Hematopoietic multipotent progenitor cell treated with erythropoietin and hydrocortisone succinate and interleukin-3 and kit ligand, for 6 days (in vitro differentiated cells): ENCODE data around the gene WFDC9.
"Not testable (repeated sequence)": the region's sequence is repeated elsewhere in the genome, so short reads cannot be mapped to it uniquely, and the experiment has no call there.

ENCODE experiments used
- DNase-seq: peaks from one replicate; pipeline ENCODE4 v3.0.0-alpha.2; 2015

Gene WFDC9

GRCh38 chr20:45631184-45631583 lies at the start of gene WFDC9:
Gene WFDC9 (minus strand): TSS chr20:45631284. CDS start chr20:45610181, 21,103 bp downstream.
- no peak for DNase-seq

- DNase-seq: no peak
Observed at GRCh38 chr20:45679650-45680049, 48.6 kb upstream of the WFDC9 start.

- DNase-seq: no peak
Observed at GRCh38 chr20:45672765-45673164, 41.7 kb upstream of the WFDC9 start.

- no peak for DNase-seq
Observed at GRCh38 chr20:45670139-45670538, 39.1 kb upstream of the WFDC9 start, which contains the start of gene WFDC11. Gene WFDC11 (minus strand): TSS chr20:45670239. CDS start chr20:45650600, 19,639 bp downstream.

GRCh38 chr20:45657038-45657437 lies 26.0 kb upstream of the WFDC9 start:
- not testable (repeated sequence) for DNase-seq

GRCh38 chr20:45651726-45652125 lies 20.6 kb upstream of the WFDC9 start:
- DNase-seq: not testable (repeated sequence)

GRCh38 chr20:45649312-45649863 lies 18.3 kb upstream of the WFDC9 start:
- no peak for DNase-seq

- DNase-seq: no peak
Observed at GRCh38 chr20:45647441-45648050, 16.5 kb upstream of the WFDC9 start.

GRCh38 chr20:45646875-45647274 lies 15.8 kb upstream of the WFDC9 start:
- no peak for DNase-seq

- not testable (repeated sequence) for DNase-seq
Observed at GRCh38 chr20:45645869-45646268, 14.8 kb upstream of the WFDC9 start.

GRCh38 chr20:45641076-45641475 lies 10.0 kb upstream of the WFDC9 start:
- not testable (repeated sequence) for DNase-seq

- DNase-seq: no peak
Observed at GRCh38 chr20:45639687-45640086, 8.6 kb upstream of the WFDC9 start.

- no peak for DNase-seq
Observed at GRCh38 chr20:45636513-45636912, 5.4 kb upstream of the WFDC9 start.

- DNase-seq: no peak
Observed at GRCh38 chr20:45630371-45630770, 713 bp downstream of the WFDC9 start.

- DNase-seq: peak; percentile 78
Observed at GRCh38 chr20:45629496-45630100, 1.5 kb downstream of the WFDC9 start, which contains the start of gene WFDC10A. Gene WFDC10A (plus strand): TSS chr20:45629739. CDS start chr20:45629814, 75 bp downstream.

- no peak for DNase-seq
Observed at GRCh38 chr20:45626540-45626939, 4.5 kb downstream of the WFDC9 start.

GRCh38 chr20:45621593-45621992 lies 9.5 kb downstream of the WFDC9 start:
- DNase-seq: no peak

GRCh38 chr20:45617591-45617990 lies 13.5 kb downstream of the WFDC9 start:
- DNase-seq: no peak

GRCh38 chr20:45612314-45612713 lies 18.8 kb downstream of the WFDC9 start:
- DNase-seq: no peak

GRCh38 chr20:45611054-45611453 lies 20.0 kb downstream of the WFDC9 start:
- no peak for DNase-seq

GRCh38 chr20:45607810-45608209 lies 23.3 kb downstream of the WFDC9 start:
- no peak for DNase-seq

GRCh38 chr20:45595235-45595634 lies 35.8 kb downstream of the WFDC9 start:
- no peak for DNase-seq

- DNase-seq: no peak
Observed at GRCh38 chr20:45593498-45593897, 37.6 kb downstream of the WFDC9 start.

GRCh38 chr20:45592574-45593189 lies 38.4 kb downstream of the WFDC9 start:
- DNase-seq: peak; percentile 87
